Gastrocnemius medialis (tissue), 4 donors: Measurements from ENCODE around the gene COMP. TPM values are rescaled to one million over a fixed set of nuclear protein-coding genes. Genes with fewer than 3 reads are reported as not detected.

ENCODE experiments used
- ATAC-seq, 2 donors: fragments of 150-250 bp; one replicate each; pipeline ENCODE4 v1.9.1; 2016
- DNase-seq, 2 donors: peaks; one replicate each; pipeline ENCODE4 v3.0.0-alpha.2; 2019
- H3K27ac ChIP-seq, 4 donors: fragments of 200-600 bp; sonication (generic); 1 replicate in 1 of 4; 2 replicates in 3 of 4; pipeline ENCODE4 v1.5.1; 2016 to 2018; ENCODE audit warnings: mild to moderate bottlenecking in 2 of 4, moderate library complexity in 1 of 4
- H3K27me3 ChIP-seq, 3 donors: fragments of 200-600 bp; sonication (generic) in 2 of 3; 1 replicate in 1 of 3; 2 replicates in 2 of 3; pipeline versions ENCODE4 v1.5.1 to v1.6.0; 2016 to 2019; ENCODE audit warnings: mild to moderate bottlenecking in 1 of 3, moderate library complexity in 1 of 3
- H3K36me3 ChIP-seq, 2 donors: fragments of 200-600 bp; sonication (generic) in 1 of 2; one replicate each; pipeline ENCODE4 v1.5.1; 2017 to 2018
- H3K4me1 ChIP-seq, 2 donors: fragments of 200-600 bp; sonication (generic) in 1 of 2; one replicate each; pipeline ENCODE4 v1.5.1; 2016 to 2017; ENCODE audit warnings: mild to moderate bottlenecking in 2 of 2
- H3K4me3 ChIP-seq, 4 donors: fragments of 200-600 bp; sonication (generic) in 3 of 4; 1 replicate in 1 of 4; 2 replicates in 3 of 4; pipeline ENCODE4 v1.5.1; 2016 to 2019; ENCODE audit warnings: mild to moderate bottlenecking in 2 of 4
- H3K9me3 ChIP-seq, 3 donors: fragments of 200-600 bp; sonication (generic) in 2 of 3; 1 replicate in 1 of 3; 2 replicates in 2 of 3; pipeline ENCODE4 v1.5.1; 2016 to 2019
- POLR2A ChIP-seq, 2 donors: fragments of 450-650 bp; IDR thresholded peaks; one replicate each; pipeline ENCODE4 v1.6.1; 2017; ENCODE audit warnings: antibody characterized with exemption in 2 of 2, mild to moderate bottlenecking in 2 of 2, moderate library complexity in 2 of 2
- in situ Hi-C, 4 donors: fragments of 200-750 bp; cut with MboI; loops; one replicate each; pipeline versions ENCODE4 v1.15.0 to v1.8.0; 2017; ENCODE audit warnings: low sequenced_read_pairs in 4 of 4
- intact Hi-C: fragments of 100-400 bp; cut with DNase I; formaldehyde crosslinking; loops from one replicate; pipeline ENCODE4 v1.15.1; 2023; ENCODE audit warnings: low total_unique reads
- total RNA-seq, 4 donors: library from RNA; depleted of rRNA; stranded (reverse); fragments of >200 nt; gene quantifications; one replicate each; pipeline versions ENCODE4 v1.1.0 to v1.2.3, GENCODE V29; 2016
- TF ChIP-seq, protein P1 (sequence below), 5 experiments: fragments of 450-650 bp in 3 of 5; fragments of 200-600 bp in 2 of 5; sonication (generic) in 2 of 5; IDR thresholded peaks in 4 of 5; conservative IDR thresholded peaks in 1 of 5; 1 replicate in 4 of 5; 2 replicates in 1 of 5; pipeline ENCODE4 v1.5.1; 2016 to 2019; ENCODE audit warnings: antibody characterized with exemption in 5 of 5, mild to moderate bottlenecking in 3 of 5, moderate library complexity in 3 of 5

COMP gene
- total RNA-seq, 4 donors from 2014 or later: 0.24 to 77.8 (median 1.3) TPM; not detected in 1

DNA sequence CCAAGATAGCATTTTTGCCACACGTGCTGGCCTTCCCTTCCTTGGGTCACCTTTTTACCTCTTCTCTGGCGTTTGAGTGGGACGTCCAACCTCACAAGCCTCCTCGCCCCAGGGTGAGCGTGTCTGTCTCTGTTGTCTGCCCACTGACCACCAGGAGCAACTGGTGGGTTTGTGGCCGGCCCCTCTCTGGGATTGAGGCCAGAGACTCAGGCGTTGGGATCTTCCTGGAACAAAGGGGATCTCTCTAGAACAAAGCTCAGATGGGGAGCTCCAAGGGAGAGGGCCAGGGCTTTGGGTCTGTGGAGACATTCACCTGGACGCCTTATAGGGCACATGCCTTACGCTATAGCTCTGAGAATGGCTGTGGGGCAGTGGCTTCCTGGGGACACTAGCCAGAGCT is 17.4 kb downstream of the COMP start:
- Histone ChIP-seq H3K4me1 (peaks cover 7 to 9% of the 10 kb centered on the region in 2 donors), H3K36me3 (no peaks in the 10 kb centered on the region)
- no peak for ATAC-seq

DNA sequence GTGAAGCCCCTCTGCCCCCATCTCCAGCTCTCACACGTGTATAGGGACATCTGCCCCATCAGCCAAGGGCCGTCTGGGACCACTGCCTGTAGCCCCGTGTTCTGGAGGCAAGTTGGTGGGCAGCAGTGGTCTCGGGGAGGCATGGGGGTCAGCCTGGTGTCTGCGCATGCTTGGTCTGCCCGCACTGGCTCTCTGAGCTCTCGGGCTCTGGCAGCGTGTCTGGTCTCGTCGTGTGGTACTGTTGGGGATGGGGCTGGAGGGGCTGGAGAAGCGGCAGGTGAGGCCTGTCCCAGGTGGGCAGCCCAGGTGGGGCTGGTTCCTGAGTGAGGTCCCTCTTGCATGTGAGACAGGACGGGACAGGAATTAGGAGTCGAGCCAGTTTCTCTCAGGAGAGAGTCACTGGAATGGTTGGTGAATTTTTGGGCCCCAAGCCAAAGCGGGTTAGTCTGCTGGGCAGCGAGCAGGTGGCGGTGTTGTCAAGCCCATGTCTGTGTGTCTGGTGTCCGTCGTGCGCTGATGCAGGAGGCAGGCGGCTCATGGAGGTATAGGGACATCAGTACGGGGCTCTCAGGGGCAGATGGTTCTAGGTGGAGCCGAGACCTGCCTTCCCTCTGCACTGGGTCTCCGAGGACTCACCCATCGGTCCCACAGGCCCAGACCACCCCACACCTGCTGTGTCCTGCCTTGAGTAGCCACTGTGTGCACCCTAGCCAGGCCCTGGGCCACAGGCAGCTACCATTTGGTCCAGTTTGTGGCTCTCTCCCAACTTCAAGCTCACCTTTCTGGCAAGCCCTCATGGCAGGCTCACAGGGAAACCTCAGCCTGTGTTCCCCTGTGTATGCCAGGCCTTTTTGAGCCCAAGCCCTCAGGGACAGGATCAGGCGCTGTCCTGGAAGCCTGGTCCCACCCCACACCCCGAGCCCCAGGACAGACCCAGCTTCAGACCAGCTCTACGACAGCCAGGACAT is 18.2 kb downstream of the COMP start:
- intact Hi-C loops: no loop called here
- Histone ChIP-seq H3K27me3 (no peaks in the 10 kb centered on the region), H3K27ac (no peak overlapping the region), H3K4me3 (no peak overlapping the region), H3K36me3 (no peaks in the 10 kb centered on the region), H3K9me3 (no peaks in the 10 kb centered on the region), H3K4me1 (peaks cover 7 to 9% of the 10 kb centered on the region in 2 donors)
- no peak for DNase-seq
- TF ChIP-seq, protein P1, sequence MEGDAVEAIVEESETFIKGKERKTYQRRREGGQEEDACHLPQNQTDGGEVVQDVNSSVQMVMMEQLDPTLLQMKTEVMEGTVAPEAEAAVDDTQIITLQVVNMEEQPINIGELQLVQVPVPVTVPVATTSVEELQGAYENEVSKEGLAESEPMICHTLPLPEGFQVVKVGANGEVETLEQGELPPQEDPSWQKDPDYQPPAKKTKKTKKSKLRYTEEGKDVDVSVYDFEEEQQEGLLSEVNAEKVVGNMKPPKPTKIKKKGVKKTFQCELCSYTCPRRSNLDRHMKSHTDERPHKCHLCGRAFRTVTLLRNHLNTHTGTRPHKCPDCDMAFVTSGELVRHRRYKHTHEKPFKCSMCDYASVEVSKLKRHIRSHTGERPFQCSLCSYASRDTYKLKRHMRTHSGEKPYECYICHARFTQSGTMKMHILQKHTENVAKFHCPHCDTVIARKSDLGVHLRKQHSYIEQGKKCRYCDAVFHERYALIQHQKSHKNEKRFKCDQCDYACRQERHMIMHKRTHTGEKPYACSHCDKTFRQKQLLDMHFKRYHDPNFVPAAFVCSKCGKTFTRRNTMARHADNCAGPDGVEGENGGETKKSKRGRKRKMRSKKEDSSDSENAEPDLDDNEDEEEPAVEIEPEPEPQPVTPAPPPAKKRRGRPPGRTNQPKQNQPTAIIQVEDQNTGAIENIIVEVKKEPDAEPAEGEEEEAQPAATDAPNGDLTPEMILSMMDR (IDR thresholded peaks at IDR 0.05 in 4 of 5, conservative IDR thresholded peaks at IDR 0.05 in 1 of 5): no peak
- TF ChIP-seq POLR2A (IDR thresholded peaks at IDR 0.05): no peak
- no peak for ATAC-seq
- in situ Hi-C loops: no loop called here

More for the DNA sequence above, 17.4 kb downstream of the COMP start:
- no peak for DNase-seq
- intact Hi-C loops: no loop called here
- Histone ChIP-seq H3K27me3 (no peaks in the 10 kb centered on the region), H3K9me3 (no peaks in the 10 kb centered on the region), H3K4me3 (no peak overlapping the region), H3K27ac (no peak overlapping the region)
- in situ Hi-C loops: no loop called here
- TF ChIP-seq, protein P1 (IDR thresholded peaks at IDR 0.05 in 4 of 5, conservative IDR thresholded peaks at IDR 0.05 in 1 of 5): no peak
- no peak for TF ChIP-seq POLR2A (IDR thresholded peaks at IDR 0.05)

DNA sequence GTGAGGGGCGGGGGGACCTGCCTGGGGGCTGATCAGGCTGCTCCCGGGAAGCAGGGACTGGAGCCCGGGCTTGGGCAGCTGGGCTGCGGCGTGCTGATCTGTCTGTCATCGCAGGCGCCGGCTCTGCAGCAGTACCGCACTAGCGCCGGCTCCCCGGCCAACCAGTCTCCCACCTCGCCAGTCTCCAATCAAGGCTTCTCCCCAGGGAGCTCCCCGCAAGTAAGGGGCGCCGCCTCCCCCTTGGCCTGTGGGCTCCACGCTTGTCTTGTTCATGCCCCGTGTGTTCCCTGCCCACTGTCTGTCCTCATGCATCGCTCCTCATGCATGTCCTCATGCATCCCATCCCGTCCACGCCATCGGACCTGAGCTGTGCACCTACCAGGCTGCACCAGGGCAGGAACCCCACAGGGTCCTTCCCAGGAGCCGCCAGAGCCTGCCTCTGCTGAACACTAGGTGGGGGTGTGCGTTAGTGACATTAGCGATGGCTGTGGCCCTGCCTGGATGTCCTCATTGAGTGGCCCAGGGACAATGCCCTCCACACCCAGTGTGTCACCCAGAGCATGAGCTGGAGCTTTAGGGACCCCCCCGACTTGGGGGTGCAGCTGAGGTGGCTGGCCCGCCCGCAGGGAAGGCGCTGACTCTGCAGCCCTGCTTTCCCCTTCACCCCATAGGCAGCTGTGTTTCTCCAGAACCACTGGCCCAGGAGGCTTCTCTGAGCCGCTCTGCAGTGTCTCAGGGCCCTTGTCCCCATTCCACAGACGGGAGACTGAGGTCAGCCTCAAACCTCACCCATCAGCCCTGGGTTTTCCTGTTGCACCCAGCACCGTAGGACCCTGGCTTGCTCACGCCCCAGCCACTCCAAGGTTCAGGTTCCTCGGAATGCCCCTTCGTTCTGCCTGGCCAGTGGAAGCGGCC is 19.5 kb downstream of the COMP start:
- TF ChIP-seq, protein P1 (IDR thresholded peaks at IDR 0.05 in 4 of 5, conservative IDR thresholded peaks at IDR 0.05 in 1 of 5): no peak
- no peak for TF ChIP-seq POLR2A (IDR thresholded peaks at IDR 0.05)
- in situ Hi-C loops: no loop called here

DNA sequence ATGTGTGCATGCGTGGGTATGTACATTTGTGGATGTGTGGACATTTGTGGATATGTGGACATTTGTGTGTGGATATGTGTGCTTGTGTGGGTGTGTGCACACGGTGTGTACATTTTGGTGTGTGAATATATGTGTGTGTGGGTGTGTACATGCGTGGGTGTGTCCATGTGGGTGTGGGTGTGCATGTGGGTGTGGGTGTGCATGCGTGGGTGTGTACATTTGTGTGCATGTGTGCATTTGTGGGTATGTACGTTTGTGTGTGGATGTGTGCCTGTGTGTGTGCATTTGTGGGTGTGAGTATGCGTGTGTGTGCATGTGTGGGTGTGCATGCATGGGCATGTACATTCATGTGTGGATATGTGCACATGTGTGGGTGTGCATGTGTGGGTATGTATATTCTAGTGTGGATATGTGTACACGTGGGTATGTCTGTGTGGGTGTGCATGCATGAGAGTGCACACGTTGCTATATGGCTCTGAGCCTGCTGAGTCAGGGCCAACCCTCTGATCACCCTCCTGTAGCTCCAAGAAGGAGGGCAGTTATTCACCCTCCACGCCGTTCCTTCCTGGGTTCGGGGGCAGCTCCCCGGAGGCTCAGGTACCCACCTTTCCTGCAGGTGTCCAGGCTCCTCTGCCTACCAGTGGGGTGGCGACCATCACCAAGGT is 20.3 kb downstream of the COMP start:
- Histone ChIP-seq H3K9me3 (no peaks in the 10 kb centered on the region), H3K36me3 (no peaks in the 10 kb centered on the region), H3K27ac (no peak overlapping the region), H3K27me3 (no peaks in the 10 kb centered on the region), H3K4me3 (no peak overlapping the region), H3K4me1 (peaks cover 7 to 9% of the 10 kb centered on the region in 2 donors)
- DNase-seq (no peak), ATAC-seq (no peak)
- in situ Hi-C loops (no loop called here), intact Hi-C loops (no loop called here)
- TF ChIP-seq, protein P1 (IDR thresholded peaks at IDR 0.05 in 4 of 5, conservative IDR thresholded peaks at IDR 0.05 in 1 of 5): no peak
- no peak for TF ChIP-seq POLR2A (IDR thresholded peaks at IDR 0.05)

More for the DNA sequence above, 19.5 kb downstream of the COMP start:
- no peak overlapping the region for H3K27ac ChIP-seq
- no peaks in the 10 kb centered on the region for H3K9me3 ChIP-seq
- no peaks in the 10 kb centered on the region for H3K36me3 ChIP-seq
- no peak for ATAC-seq
- H3K4me3 ChIP-seq: no peak overlapping the region
- intact Hi-C loops: no loop called here
- no peaks in the 10 kb centered on the region for H3K27me3 ChIP-seq
- H3K4me1 ChIP-seq: peaks cover 7 to 9% of the 10 kb centered on the region in 2 donors
- DNase-seq: no peak
